GM19397 (cell line): ENCODE results near the gene DNAJB11.

ENCODE experiments used
- ATAC-seq: cut with Tn5 transposase; IDR thresholded peaks from one replicate; pipeline ENCODE4 v1.9.1; 2021; ENCODE audit warnings: mild to moderate bottlenecking, moderate library complexity; ENCODE audit not compliant: unreplicated experiment

DNAJB11 gene

DNA sequence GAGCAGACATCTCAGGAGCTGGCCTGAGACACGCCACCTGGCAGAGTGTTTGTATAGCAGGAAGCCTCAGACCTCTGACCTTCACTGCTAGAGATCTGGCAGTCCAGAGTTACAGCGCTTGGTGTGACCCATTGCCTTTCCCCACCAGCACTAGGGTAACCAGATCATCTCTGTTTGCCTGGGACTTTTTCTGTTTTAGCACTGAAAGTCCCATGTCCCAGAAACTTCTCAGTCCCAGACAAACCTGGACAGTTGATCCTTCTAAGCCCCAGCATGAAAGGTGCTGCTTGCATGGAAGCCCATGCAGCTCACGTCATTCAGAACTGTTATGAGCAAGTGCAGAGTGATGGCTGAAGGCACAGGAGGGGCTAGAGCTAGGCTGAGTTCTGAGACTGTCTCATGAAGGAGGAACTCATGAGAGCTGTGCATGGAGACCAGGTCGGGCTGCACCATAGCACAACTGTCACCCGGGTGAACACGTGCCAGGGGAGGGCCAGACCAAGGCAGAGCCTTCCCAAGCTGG is 24.1 kb downstream of the DNAJB11 start:
- no peak for ATAC-seq

DNA sequence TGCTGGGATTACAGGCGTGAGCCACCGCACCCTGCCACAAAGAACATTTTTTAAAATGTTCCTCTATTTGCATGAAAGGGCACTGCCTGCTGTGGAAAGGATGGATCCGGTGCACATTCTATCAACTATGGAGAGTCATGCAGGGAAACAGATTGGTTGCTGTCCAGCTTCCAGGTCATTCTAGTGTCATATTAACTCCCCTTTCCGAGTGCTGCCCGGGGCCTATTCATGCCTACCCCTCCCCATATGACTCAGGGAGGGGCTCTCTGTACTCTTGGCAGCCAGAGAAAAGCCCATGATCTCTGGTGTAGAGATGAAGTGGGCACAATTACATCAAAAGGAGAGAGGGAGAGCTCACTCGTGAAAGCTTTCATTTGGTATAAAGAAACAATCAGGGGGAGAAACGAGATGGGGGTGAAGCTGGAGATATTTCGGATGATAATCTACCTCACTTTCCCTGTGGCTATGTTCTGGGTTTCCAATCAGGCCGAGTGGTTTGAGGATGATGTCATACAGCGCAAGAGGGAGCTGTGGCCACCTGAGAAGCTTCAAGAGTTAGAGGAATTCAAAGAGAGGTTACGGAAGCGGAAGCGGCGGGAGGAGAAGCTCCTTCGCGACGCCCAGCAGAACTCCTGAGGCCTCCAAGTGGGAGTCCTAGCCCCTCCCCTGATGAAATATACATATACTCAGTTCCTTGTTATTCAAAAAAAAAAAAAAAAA is 26.2 kb downstream of the DNAJB11 start:
- ATAC-seq, result no peak

DNA sequence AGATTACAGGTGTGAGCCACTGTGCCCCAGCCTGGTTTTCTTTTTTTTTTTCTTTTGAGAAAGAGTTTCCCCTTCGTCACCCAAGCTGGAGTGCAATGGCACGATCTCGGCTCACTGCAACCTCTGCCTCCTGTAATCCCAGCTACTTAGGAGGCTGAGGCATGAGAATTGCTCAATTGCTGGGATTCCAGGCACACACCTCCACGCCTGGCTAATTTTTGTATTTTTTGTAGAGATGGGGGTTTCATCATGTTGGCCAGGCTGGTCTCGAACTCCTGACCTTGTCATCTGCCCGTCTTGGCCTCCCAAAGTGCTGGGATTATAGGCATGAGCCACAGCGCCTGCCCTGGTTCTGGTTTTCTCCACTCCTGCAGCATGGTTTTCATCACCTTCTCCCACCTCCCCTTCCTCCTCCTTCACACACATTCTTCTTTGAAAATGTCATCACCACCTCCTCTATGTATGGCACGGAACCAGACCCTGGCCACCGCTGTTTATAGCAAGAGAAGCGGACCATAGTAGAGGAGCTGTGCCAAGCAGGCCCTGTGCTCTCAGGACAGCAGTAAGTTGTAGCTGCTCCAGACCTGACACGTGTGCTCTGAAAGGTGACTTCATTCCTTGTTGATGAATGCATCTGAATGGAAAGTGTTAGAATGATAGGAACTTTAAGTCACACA is 27.7 kb downstream of the DNAJB11 start:
- no peak for ATAC-seq

DNA sequence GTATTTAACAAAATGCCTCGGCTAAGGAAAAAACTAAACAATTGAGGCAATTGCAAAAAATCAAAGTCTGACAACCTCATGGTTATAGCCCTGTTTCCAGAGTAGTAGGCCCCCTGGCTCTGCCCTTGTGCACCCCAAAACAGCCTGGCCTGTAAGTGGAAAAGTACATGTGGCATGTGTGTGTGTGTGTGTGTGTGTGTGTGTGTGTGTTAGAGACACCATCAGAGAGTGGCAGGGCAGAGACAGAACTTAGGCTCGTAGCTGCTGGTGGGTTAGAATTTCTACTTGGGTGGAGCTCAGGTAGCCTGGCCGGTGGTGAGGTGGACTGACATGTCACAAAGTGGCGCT is 28.2 kb downstream of the DNAJB11 start:
- ATAC-seq, result no peak

DNA sequence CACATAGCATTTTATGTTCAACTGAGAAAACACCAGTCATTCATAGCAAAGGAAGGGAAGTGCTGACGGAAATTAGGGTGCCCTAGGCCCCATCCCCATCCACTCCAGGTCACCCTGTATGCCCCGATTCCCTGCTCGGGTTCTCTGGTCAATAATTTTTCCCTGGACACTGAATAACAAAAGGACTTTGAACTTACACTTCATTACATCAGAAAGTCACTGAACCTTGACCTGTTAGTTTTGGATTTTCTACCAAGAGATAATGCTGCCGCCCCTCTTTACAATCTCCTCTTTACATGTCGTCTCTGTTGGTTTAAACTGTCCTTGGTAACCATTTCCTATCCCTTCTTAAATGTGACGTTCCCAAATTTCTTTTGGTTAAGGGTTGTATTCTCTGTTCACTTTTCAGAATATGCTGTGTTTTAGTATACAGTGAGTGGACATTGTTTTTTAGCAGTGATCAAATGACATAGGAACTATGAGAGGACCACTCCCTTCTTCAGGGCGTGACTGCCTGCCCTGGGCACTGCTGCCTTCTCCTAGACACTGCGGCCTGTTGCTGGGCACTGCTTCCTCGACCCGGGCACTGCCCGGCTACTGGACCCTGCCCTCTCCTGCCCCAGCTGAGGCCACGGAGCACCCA is 28.7 kb downstream of the DNAJB11 start:
- ATAC-seq, result no peak

DNA sequence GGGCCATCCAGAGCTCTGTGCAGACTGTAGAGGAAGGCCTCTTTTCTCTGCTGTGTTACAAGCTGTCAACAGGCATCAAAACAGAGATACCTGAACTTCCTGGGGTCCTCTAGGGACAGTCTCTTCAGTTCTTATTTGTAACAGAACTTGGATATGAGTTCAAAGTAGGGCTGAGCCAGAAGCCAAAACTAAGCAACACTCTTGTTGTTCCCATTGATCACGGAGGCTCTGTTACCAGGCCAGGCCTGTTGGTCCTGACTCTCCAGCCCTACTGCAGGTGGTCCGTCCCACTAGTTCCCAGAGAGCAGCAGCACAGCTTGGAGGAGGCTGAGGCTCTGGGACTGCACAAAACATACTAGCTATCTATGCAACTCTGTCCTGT is 29.3 kb downstream of the DNAJB11 start:
- no peak for ATAC-seq

DNA sequence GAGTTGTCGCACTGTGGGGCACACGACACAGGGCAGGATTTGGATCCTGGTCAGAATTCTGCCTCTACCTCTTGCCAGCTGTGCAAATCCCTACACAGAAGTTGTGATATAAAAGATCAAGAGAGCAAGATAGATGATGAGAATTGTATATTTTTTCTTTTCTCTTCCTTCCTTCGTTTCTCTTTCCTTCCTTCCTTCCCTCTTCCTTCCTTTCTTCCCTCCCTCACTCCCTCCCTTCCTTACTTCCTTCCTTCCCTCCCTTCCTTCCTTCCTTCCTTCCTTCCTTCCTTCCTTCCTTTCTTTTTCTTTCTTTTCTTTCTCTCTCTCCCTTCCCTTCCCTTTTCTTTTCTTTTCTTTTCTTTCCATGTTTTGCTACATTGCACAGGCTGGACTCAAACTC is 30.4 kb downstream of the DNAJB11 start:
- no peak for ATAC-seq

DNA sequence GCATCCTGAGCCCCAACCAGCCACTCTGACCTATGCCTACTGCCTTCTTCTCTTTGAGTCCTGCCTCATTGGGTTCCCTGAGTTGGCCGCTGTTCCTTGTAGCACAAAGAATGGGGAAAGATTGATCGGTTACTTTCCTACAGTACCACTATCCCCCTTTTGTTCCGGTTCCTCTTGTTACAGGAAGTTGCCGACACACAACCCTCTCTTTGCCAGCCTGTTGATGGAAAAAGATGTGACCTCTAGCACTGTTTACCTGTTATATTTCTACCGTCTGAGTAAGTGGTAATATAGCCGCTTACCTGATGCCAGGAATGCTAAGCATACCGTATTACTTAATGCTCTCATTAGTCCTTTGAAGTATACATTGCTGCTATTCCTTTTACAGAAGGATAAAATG is 32.6 kb downstream of the DNAJB11 start:
- no peak for ATAC-seq

DNA sequence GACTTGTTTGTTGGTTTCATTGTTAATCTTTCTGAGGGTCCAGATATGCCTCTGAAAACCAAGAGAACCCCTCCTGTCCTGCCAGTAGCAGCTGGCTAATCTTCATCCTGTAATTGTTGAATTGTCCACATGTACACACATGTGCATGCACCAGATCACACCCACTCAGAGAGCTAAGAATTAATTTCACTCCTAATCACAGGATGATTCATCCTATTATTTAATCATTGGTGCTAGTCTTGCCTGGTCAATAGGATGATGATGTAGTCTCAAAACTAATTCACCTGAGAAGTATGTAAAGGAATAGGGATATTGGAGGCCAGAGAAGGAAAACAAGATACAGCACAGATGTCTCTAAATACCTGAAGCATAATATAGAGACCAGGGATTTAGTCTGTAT is 34.6 kb downstream of the DNAJB11 start:
- no peak for ATAC-seq

DNA sequence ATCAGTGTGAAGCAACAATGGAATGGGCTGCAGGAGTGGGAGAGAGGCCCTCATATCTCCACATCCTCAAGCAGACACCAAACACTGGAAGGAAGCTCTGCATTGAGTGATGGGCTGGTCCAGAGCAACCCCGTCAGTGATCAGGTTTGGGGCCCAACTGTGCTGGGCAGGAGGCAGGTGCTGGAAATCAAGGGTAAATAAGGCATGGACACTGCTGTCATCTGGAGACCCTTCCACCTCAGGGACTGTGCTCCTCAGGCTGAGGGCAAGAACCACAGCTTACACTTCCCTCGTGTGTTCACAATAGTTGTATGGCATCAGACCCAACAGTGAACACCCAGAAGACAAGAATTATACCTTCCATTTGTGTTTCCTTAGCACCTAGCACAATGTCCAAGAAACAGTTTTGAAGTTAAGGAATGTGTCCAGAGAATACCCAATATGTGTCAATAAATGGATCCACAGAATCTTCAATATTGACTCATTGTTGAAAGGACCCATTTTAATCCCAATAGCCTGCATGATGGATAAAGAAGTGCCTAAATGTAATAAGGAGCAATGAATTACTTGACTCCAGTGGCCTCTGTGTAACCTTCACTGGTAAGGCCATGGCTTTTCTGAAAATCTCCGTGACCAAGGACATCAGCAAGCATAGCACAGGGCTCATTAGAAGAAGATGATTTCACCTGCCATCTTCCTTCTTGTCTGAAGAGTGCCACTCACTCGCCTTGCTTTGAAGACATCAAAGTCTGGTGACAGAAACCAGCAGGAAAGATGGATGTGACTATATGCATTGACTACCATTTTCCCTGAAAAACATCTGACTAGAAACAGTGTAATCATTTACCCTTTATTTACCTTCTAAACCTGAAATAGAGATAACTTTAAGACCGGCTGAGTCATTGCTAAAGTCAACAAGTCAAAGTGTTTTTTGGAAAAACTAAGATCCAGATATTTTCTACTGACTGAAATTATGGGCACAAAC is 35.3 kb downstream of the DNAJB11 start:
- ATAC-seq, result no peak

DNA sequence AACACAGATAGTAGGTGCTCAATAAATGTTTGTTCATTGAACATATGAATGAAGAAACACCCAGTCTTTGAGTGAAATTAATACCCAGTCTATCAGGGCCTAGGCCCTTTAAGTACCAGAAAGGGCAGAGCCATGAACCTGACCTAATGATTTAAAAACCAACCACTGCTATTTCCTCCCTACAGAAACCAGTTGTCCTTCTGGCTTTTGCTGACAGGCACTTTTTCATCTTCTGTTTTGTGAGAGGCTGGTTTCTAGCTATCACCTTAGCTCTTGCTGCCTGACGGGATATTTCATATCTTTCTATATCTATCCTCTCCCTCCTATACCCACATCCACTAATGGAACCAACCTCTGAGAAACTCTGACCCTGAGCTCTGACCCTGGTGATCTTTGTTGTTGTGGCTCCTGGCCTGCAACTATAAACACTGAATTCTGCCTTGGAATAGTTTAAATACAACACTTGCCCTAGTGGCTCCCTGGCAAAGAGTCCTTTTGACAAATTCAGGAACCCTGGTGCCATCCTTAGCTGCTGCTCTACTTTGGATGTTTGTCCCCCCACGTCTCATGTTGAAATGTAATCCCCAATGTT is 38.2 kb downstream of the DNAJB11 start:
- ATAC-seq, result no peak

DNA sequence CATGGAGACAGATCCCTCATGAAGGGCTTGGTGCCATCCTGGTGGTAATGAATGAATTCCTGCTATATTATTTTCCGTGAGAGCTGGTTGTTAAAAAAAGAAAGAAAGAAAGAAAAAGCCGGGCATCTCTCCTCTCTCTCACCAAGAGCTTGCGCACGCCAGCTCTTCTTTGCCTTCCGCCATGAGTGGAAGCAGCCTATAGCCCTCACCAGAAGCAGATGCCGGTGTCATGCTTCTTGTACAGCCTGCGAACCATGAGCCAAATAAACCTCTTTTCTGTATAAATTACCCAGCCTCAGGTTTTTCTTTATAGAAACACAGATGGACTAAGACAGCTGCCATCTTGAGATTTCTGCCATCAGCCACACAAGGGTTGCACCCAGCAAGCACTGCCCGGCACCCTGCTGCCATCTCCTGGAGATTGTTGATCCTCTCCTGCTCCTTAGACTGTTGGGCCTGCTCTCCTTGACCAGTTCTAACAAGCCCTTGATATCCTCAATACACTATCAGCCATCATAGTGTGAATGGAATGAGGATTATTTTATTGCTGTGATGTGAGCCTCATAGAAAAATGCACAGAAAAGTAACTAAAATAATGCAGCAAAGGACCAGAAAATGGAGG is 38.8 kb downstream of the DNAJB11 start:
- ATAC-seq, result no peak

DNA sequence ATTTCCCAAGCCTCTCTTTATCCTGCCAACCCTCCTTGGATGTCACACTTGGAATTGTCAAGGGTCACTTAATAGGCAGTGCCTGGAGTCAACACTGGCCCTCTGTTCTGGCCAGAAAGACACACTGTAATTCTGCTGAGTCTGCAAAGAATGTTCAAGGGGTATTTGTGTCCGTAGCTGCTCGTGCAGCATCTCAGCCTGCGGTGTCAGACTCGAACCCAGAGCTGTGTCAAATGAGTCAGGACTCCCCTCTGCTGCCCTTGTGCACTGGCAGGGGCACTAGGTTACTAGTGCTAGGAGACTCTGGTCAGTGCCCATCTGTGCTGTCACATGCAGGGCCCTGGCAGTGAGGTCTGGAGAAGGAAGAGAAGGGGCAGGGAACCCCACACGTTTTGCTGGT is 41.5 kb downstream of the DNAJB11 start:
- ATAC-seq, result no peak

DNA sequence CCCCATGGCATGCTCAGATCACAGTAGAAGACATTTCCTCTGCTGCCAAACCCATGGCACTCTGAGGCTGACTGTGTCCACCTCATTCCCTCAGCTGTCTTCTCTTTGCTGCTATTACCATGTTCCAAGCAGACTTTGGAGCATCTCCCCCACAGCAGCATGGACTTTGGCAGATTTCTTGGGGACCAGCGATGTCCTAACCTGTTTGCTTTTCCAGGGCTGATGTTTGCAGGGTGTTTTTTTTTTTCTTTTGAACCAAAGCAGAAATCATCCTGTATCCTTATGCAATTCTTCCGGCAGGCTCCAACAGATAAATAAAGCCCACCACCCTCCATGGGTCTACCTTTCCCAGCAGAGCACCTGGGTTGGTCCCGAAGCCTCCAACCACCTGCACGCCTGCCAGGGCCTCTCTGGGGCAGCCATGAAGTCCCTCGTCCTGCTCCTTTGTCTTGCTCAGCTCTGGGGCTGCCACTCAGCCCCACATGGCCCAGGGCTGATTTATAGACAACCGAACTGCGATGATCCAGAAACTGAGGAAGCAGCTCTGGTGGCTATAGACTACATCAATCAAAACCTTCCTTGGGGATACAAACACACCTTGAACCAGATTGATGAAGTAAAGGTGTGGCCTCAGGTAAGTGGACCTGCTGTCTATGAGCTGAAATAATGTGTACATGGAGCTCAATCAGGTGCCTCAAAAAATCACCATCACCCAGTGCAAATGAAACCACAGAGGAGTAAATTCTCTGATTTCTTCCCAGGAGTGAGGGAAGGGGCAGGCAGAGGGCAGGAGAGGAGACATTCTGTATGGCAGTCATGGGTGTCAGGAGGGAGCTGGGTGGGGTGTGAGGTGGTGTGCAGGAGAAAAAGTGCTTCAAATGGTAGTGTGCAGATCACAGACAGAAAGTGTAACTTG is 42.5 kb downstream of the DNAJB11 start, which contains the start of gene AHSG:
Gene AHSG (plus strand): TSS at position 340 of the 916 bp plus-strand sequence. CDS start 82 bp downstream, at position 422.
- no peak for ATAC-seq

DNA sequence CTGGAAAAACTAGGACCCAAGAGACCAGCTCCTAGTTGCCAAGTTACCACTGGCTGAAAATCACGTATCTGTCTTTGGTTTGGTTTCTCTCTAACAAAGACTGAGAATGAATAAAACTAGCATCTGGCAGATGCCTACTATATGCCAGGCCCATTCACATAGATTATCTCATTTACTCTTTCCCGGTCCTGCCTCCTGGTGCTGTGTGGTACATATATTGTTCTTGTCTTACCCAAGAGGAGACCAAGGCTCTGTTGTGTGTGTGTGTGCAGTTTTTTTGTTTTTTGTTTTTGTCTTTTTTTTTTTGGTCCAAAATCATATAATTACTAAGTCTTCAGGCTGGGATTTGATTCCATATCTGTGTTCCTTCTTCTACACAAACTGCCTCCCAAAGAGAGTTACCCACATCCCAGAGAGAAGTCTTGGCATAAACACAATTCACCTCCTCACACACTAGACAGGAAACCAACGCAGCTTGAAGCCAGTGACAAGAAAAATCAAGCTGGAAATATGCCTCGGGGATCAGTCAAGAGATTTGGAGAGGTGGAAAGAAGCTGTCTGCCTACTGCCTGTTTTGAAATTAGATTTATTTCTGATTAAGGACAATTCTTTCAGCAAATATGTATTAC is 43.2 kb downstream of the DNAJB11 start:
- no peak for ATAC-seq

DNA sequence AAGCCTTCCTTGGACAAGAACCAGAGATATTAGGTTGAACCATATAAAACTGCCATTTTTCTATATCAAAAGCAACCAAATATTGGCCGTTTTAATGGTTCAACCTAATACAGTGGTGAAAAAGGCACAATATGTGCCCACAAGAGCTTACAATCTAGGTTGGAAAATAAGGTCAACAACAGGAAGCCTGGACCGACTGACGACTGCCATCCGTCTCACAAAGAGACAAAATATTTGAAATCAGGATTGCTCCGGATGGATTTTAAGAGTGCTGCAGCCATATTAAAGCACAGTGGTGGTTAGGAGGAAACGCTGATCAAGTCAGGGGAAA is 43.7 kb downstream of the DNAJB11 start:
- no peak for ATAC-seq

DNA sequence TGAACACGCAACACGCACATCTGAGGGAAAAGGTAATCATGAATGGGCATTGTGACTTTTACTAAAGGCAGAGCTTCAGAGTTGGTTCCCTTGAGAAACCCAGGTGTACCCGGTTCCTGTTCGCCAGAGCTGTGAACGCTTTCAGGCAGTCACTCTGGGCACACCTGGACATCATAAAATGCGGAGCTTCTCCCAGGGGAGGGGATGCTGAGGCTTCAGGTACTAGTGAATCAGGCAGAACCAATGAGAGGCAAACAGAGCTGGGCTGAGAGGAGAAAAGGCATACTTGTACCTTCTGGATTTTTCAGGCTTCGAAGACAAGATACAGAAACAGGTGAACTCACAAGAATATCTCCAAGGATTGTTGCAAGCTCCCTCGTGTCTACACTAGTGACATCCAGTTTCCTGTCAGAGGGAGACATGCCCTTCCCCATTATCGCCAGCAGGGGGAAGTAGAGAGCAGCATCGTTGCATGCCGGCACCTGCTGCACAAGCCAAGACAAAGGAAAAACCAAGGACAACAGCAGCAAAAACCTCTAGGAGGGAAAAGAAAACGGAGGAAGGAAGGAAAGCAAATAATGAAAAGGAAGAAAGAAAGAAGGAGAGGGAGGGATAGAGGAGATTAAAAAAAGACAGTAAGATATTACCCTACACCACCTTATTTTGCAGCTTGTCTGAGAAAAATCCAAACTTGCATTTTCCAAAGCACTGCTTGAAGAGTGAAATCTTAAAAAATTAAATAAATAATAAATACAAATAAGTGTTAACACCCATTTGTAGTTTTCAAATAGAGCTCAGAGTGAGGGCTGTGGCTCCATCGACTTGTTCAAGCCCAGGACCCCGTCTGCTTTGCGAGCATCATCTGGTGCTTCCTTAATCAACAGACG is 44.3 kb downstream of the DNAJB11 start:
- no peak for ATAC-seq

DNA sequence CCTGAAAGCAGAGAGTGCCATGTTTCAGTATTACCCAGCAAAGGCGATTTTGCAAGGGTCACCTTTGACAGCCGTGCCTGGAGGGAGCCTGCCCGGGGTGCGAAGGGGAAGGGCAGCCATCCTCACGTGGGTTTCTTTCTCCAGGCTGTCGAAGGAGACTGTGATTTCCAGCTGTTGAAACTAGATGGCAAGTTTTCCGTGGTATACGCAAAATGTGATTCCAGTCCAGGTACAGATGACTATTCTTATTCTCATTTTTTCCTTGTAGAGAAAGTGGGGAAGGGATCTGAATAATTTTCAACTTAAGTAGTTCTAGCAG is 45.7 kb downstream of the DNAJB11 start:
- ATAC-seq, result no peak
